K562 (cell line): ENCODE measurements around the gene KRTAP5-6. TPM values are rescaled to one million over a fixed set of nuclear protein-coding genes. Genes with fewer than 3 reads are reported as not detected.

Experiments used
- AFF4 ChIP-seq: sonication (generic); formaldehyde crosslinking; IDR thresholded peaks from 2 replicates; pipeline ENCODE4 v1.8.0; 2023; ENCODE audit warnings: mild to moderate bottlenecking, missing genetic modification reagents
- ELF2 ChIP-seq: fragments of 250-450 bp; sonication (Bioruptor Pico); IDR thresholded peaks from 2 replicates; pipeline ENCODE4 v1.5.0; 2021; ENCODE audit warnings: mild to moderate bottlenecking
- HEY1 ChIP-seq: fragments of 250-450 bp; sonication (Bioruptor Pico); IDR thresholded peaks from 2 replicates; pipeline ENCODE4 v1.5.0; 2020; ENCODE audit warnings: mild to moderate bottlenecking, moderate library complexity, borderline replicate concordance
- MGA ChIP-seq: fragments of 450-650 bp; IDR thresholded peaks from 2 replicates; pipeline ENCODE4 v1.6.1; 2016; ENCODE audit warnings: mild to moderate bottlenecking, moderate library complexity
- RBM39 ChIP-seq: fragments of 200-400 bp; formaldehyde crosslinking; optimal IDR thresholded peaks from 2 replicates; pipeline ENCODE3; 2018; ENCODE audit warnings: low read depth, low read length
- ZNF354B ChIP-seq: fragments of 250-450 bp; sonication (Bioruptor Pico); IDR thresholded peaks from 2 replicates; pipeline ENCODE4 v1.4.0; 2020
- polyA plus RNA-seq, 8 experiments: library from polyadenylated mRNA; depleted of rRNA in 4 of 8; stranded (reverse) in 5 of 8; unstranded in 3 of 8; fragments of >200 nt; fragmentation: Nextera tagmentation in 2 of 8; fragmentation: Illumina TruSeq in 1 of 8; extraction: Ambion mirVana in 2 of 8; extraction: Trizol in 1 of 8; gene quantifications; 2 replicates each; pipeline versions ENCODE4 v1.2.1 to v1.2.3, GENCODE V29; 2011 to 2014; ENCODE audit warnings: inconsistent platforms in 1 of 8, missing spikeins in 1 of 8
- total RNA-seq, 7 experiments: library from RNA; depleted of rRNA in 6 of 7; stranded (reverse); fragments of >200 nt in 6 of 7; fragmentation: Illumina TruSeq in 2 of 7; extraction: Trizol in 2 of 7; gene quantifications; 2 replicates each; pipeline versions ENCODE4 v1.2.1 to v1.2.3, GENCODE V29; 2011 to 2021; ENCODE audit warnings: low replicate concordance in 1 of 7
- TF ChIP-seq, protein P1 (sequence below): fragments of 450-650 bp; IDR thresholded peaks from 2 replicates; pipeline ENCODE4 v1.6.1; 2017; ENCODE audit warnings: mild to moderate bottlenecking, moderate library complexity

KRTAP5-6 gene
- total and polyA plus RNA-seq, 9 of the 15 experiments (the other 6 are each of a cell fraction or from before 2014, with no cell fraction given), result not detected

GRCh38 chr11:1699771-1700170, 2.8 kb downstream of the KRTAP5-6 start (continued):
- TF ChIP-seq MGA (no peak), AFF4 (CRISPR knock-in tag) (no peak), ZNF354B (CRISPR knock-in tag) (no peak), RBM39 (no peak), ELF2 (CRISPR knock-in tag) (no peak), HEY1 (CRISPR knock-in tag) (no peak)
- TF ChIP-seq, protein P1, sequence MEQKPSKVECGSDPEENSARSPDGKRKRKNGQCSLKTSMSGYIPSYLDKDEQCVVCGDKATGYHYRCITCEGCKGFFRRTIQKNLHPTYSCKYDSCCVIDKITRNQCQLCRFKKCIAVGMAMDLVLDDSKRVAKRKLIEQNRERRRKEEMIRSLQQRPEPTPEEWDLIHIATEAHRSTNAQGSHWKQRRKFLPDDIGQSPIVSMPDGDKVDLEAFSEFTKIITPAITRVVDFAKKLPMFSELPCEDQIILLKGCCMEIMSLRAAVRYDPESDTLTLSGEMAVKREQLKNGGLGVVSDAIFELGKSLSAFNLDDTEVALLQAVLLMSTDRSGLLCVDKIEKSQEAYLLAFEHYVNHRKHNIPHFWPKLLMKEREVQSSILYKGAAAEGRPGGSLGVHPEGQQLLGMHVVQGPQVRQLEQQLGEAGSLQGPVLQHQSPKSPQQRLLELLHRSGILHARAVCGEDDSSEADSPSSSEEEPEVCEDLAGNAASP, result no peak
